Measurements from ENCODE around the gene TRIP6. TPM values are rescaled to one million over a fixed set of nuclear protein-coding genes. Genes with fewer than 3 reads are reported as not detected.

Gene TRIP6
- polyA plus RNA-seq, 1 experiment: 65.9 TPM

- TF ChIP-seq CTCF (IDR thresholded peaks at IDR 0.05; ENCODE audit: low read depth, low read length): no peak
- H3K27me3 ChIP-seq (ENCODE audit: control insufficient read depth, insufficient read depth, low read length): no peaks in the 10 kb centered on the region
- peaks cover 5% of the 10 kb centered on the region; the same call in 1 of the 2 replicates for H3K9me3 ChIP-seq (ENCODE audit: control insufficient read depth, insufficient read depth, low read length)
- ChIA-PET POLR2A (interaction anchor here (0.6 kb wide), 1 partner anchor 199 kb away, joined by 3 read pairs; no protein-coding TSS in a partner anchor), CTCF (interaction anchor here (0.6 kb wide), 1 partner anchor 224 kb away, joined by 5 read pairs; no protein-coding TSS in a partner anchor)
- H3K4me3 ChIP-seq (ENCODE audit: low read depth, low read length): no peak overlapping the region
- H3K27ac ChIP-seq (ENCODE audit: low read depth, low read length): no peak overlapping the region
- no peak for DNase-seq (ENCODE audit: low read depth, low spot score)
Observed at GRCh38 chr7:100881136-100881535, 13.9 kb downstream of the TRIP6 start.

GRCh38 chr7:100882201-100882600 lies 15.0 kb downstream of the TRIP6 start:
- no peak for TF ChIP-seq CTCF (IDR thresholded peaks at IDR 0.05; ENCODE audit: low read depth, low read length)
- POLR2A ChIA-PET: no interaction called here
- Histone ChIP-seq H3K27ac (ENCODE audit: low read depth, low read length) (no peak overlapping the region), H3K27me3 (ENCODE audit: control insufficient read depth, insufficient read depth, low read length) (no peaks in the 10 kb centered on the region), H3K4me3 (ENCODE audit: low read depth, low read length) (no peak overlapping the region), H3K9me3 (ENCODE audit: control insufficient read depth, insufficient read depth, low read length) (peaks cover 5% of the 10 kb centered on the region; the same call in 1 of the 2 replicates)
- CTCF ChIA-PET: no interaction called here
- no peak for DNase-seq (ENCODE audit: low read depth, low spot score)

- DNase-seq (ENCODE audit: low read depth, low spot score): no peak
- POLR2A ChIA-PET: no interaction called here
- no peak for TF ChIP-seq CTCF (IDR thresholded peaks at IDR 0.05; ENCODE audit: low read depth, low read length)
- H3K27ac ChIP-seq (ENCODE audit: low read depth, low read length): no peak overlapping the region
- no peaks in the 10 kb centered on the region for H3K27me3 ChIP-seq (ENCODE audit: control insufficient read depth, insufficient read depth, low read length)
- CTCF ChIA-PET: no interaction called here
- peaks cover 8% of the 10 kb centered on the region; the same call in 1 of the 2 replicates for H3K9me3 ChIP-seq (ENCODE audit: control insufficient read depth, insufficient read depth, low read length)
- no peak overlapping the region for H3K4me3 ChIP-seq (ENCODE audit: low read depth, low read length)
Observed at GRCh38 chr7:100882785-100883526, 15.8 kb downstream of the TRIP6 start.

GRCh38 chr7:100884736-100885439 lies 17.7 kb downstream of the TRIP6 start:
- TF ChIP-seq CTCF (IDR thresholded peaks at IDR 0.05; ENCODE audit: low read depth, low read length): no peak
- ChIA-PET POLR2A (no interaction called here), CTCF (interaction anchor here (1.4 kb wide), 1 partner anchor 193 kb away, joined by 4 read pairs; no protein-coding TSS in a partner anchor)
- Histone ChIP-seq H3K27me3 (ENCODE audit: control insufficient read depth, insufficient read depth, low read length) (no peaks in the 10 kb centered on the region), H3K4me3 (ENCODE audit: low read depth, low read length) (no peak overlapping the region), H3K27ac (ENCODE audit: low read depth, low read length) (peak overlapping the region; percentile 11), H3K9me3 (ENCODE audit: control insufficient read depth, insufficient read depth, low read length) (peaks cover 8% of the 10 kb centered on the region; the same call in 1 of the 2 replicates)
- DNase-seq (ENCODE audit: low read depth, low spot score): no peak
